ENCODE data around the gene C16orf54. TPM values are rescaled to one million over a fixed set of nuclear protein-coding genes. Genes with fewer than 3 reads are reported as not detected.
"Not testable (repeated sequence)": the region's sequence is repeated elsewhere in the genome, so short reads cannot be mapped to it uniquely, and the experiment has no call there.

The C16orf54 gene
- total RNA-seq, 1 experiment from 2014 or later, result not detected

DNA sequence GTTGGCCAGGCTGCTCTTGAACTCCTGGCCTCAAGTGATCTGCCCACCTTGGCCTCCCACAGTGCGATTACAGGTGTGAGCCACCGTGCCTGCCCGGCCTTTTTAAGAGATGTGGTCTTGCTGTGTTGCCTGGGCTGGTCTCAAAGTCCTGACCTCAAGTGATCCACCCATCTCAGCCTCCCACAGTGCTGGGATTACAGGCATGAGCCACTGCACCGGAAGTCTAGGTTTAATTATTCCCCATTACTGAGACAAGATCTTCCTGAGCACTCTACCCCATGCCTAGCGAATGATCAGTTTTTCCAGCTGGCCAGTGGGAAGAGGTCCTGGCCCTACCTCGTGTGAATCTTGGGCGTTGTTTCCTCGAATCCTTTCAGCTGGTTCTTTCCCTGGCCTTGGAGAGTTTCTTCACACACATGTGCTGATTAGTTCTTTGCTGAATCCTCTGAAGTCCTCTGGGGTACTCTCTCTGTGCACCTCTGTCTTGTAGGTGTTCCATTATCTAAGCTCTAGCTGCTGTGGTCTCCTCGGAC lies 18.9 kb downstream of the C16orf54 start:
- no peak overlapping the region for H3K4me3 Mint-ChIP-seq (ENCODE audit: low read depth, unreplicated experiment)
- intact Hi-C loops (cut with micrococcal nuclease; ENCODE audit: unreplicated experiment), result no loop called here
- CTCF ChIA-PET, result interaction anchor here (0.6 kb wide), 1 partner anchor 248 kb away, joined by 6 read pairs; no protein-coding TSS in a partner anchor
- no TSS peak for BruUV-seq (replicated peaks)
- H3K36me3 Mint-ChIP-seq (ENCODE audit: insufficient read depth, unreplicated experiment), result no peaks in the 10 kb centered on the region
- no peaks in the 10 kb centered on the region for H3K9me3 Mint-ChIP-seq (ENCODE audit: low read depth, unreplicated experiment)
- TF ChIP-seq, protein P1, sequence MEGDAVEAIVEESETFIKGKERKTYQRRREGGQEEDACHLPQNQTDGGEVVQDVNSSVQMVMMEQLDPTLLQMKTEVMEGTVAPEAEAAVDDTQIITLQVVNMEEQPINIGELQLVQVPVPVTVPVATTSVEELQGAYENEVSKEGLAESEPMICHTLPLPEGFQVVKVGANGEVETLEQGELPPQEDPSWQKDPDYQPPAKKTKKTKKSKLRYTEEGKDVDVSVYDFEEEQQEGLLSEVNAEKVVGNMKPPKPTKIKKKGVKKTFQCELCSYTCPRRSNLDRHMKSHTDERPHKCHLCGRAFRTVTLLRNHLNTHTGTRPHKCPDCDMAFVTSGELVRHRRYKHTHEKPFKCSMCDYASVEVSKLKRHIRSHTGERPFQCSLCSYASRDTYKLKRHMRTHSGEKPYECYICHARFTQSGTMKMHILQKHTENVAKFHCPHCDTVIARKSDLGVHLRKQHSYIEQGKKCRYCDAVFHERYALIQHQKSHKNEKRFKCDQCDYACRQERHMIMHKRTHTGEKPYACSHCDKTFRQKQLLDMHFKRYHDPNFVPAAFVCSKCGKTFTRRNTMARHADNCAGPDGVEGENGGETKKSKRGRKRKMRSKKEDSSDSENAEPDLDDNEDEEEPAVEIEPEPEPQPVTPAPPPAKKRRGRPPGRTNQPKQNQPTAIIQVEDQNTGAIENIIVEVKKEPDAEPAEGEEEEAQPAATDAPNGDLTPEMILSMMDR (IDR thresholded peaks at IDR 0.05; ENCODE audit: unreplicated experiment), result no peak
- peaks cover 14% of the 10 kb centered on the region for H3K4me1 Mint-ChIP-seq (ENCODE audit: low read depth, unreplicated experiment)
- H3K27me3 Mint-ChIP-seq (ENCODE audit: unreplicated experiment), result peaks cover 13% of the 10 kb centered on the region
- no peak overlapping the region for H3K27ac Mint-ChIP-seq (ENCODE audit: unreplicated experiment)
- DNase-seq, result no peak

- intact Hi-C loops (cut with micrococcal nuclease; ENCODE audit: unreplicated experiment); H3K9me3 Mint-ChIP-seq (ENCODE audit: low read depth, unreplicated experiment); H3K4me1 Mint-ChIP-seq (ENCODE audit: low read depth, unreplicated experiment); H3K4me3 Mint-ChIP-seq (ENCODE audit: low read depth, unreplicated experiment); H3K36me3 Mint-ChIP-seq (ENCODE audit: insufficient read depth, unreplicated experiment); BruUV-seq (replicated peaks); H3K27me3 Mint-ChIP-seq (ENCODE audit: unreplicated experiment); H3K27ac Mint-ChIP-seq (ENCODE audit: unreplicated experiment): not testable (repeated sequence)
- TF ChIP-seq, protein P1 (IDR thresholded peaks at IDR 0.05; ENCODE audit: unreplicated experiment), result peak; percentile 55
- CTCF ChIA-PET, result interaction anchor here (0.6 to 2.0 kb wide), 4 partner anchors 11 to 109 kb away, joined by 3 to 7 read pairs (median 4); no protein-coding TSS in a partner anchor
- DNase-seq, result peak; percentile 78
Measured at GRCh38 chr16:29721167-29721879, 24.5 kb downstream of the C16orf54 start.

GRCh38 chr16:29720703-29721102 lies 25.1 kb downstream of the C16orf54 start:
- Mint-ChIP-seq H3K36me3 (ENCODE audit: insufficient read depth, unreplicated experiment) (no peaks in the 10 kb centered on the region), H3K4me1 (ENCODE audit: low read depth, unreplicated experiment) (peaks cover 9% of the 10 kb centered on the region), H3K4me3 (ENCODE audit: low read depth, unreplicated experiment) (no peak overlapping the region), H3K9me3 (ENCODE audit: low read depth, unreplicated experiment) (no peaks in the 10 kb centered on the region), H3K27ac (ENCODE audit: unreplicated experiment) (no peak overlapping the region), H3K27me3 (ENCODE audit: unreplicated experiment) (peaks cover 8% of the 10 kb centered on the region)
- no TSS peak for BruUV-seq (replicated peaks)
- intact Hi-C loops (cut with micrococcal nuclease; ENCODE audit: unreplicated experiment), result no loop called here
- CTCF ChIA-PET, result interaction anchor here (0.6 to 2.0 kb wide), 3 partner anchors 11 to 108 kb away, joined by 3 to 7 read pairs (median 4); no protein-coding TSS in a partner anchor
- DNase-seq, result no peak
- TF ChIP-seq, protein P1 (IDR thresholded peaks at IDR 0.05; ENCODE audit: unreplicated experiment), result no peak

DNA sequence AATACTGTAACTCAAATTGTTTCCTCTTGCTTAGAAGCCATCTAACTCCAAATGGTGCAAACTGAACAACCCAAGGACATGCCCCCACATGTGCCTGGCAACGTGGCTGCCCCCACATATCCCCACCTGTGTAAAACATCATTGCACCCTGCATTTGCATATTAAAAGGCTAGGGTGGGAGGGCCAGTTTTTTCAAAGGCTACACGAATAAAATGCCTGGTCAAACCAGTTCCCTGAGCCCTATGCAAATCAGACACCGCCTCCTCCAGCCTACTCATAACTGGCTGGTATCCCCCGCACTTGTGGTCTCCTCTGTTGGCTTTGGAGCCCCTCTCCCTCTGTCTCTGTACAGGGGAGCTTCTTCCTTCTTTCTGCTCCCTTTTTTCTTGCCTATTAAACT lies 26.7 kb downstream of the C16orf54 start:
- DNase-seq, result no peak
- Mint-ChIP-seq H3K27ac (ENCODE audit: unreplicated experiment) (no peak overlapping the region), H3K9me3 (ENCODE audit: low read depth, unreplicated experiment) (no peaks in the 10 kb centered on the region), H3K4me3 (ENCODE audit: low read depth, unreplicated experiment) (no peak overlapping the region), H3K27me3 (ENCODE audit: unreplicated experiment) (peaks cover 18% of the 10 kb centered on the region), H3K4me1 (ENCODE audit: low read depth, unreplicated experiment) (peaks cover 9% of the 10 kb centered on the region), H3K36me3 (ENCODE audit: insufficient read depth, unreplicated experiment) (no peaks in the 10 kb centered on the region)
- CTCF ChIA-PET, result interaction anchor here (1.7 kb wide), 1 partner anchor 129 kb away, joined by 3 read pairs; no protein-coding TSS in a partner anchor
- BruUV-seq (replicated peaks), result no TSS peak
- intact Hi-C loops (cut with micrococcal nuclease; ENCODE audit: unreplicated experiment), result no loop called here
- TF ChIP-seq, protein P1 (IDR thresholded peaks at IDR 0.05; ENCODE audit: unreplicated experiment), result no peak

Data from Calu3 (cell line).